H4 (cell line): ENCODE results near the gene ALX4. TPM values are rescaled to one million over a fixed set of nuclear protein-coding genes. Genes with fewer than 3 reads are reported as not detected.

ENCODE experiments used
- DNase-seq: peaks from one replicate; pipeline ENCODE4 v3.0.0-alpha.2; 2015; ENCODE audit warnings: low spot score
- total RNA-seq: library from RNA; depleted of rRNA; stranded (reverse); fragments of >200 nt; shearing (Covaris generic); gene quantifications from 2 replicates; pipeline ENCODE4 v1.2.3, GENCODE V29; 2014

ALX4 gene
- total RNA-seq, 1 experiment from 2014 or later: 2.9 TPM

- peak; percentile 81 for DNase-seq
Measured at GRCh38 chr11:44300844-44301563, 8.9 kb downstream of the ALX4 start.

GRCh38 chr11:44298862-44299261, 11.1 kb downstream of the ALX4 start:
- no peak for DNase-seq

- no peak for DNase-seq
Measured at GRCh38 chr11:44290208-44290607, 19.7 kb downstream of the ALX4 start.

GRCh38 chr11:44288133-44288526, 21.8 kb downstream of the ALX4 start:
- no peak for DNase-seq

GRCh38 chr11:44286911-44287310, 23.0 kb downstream of the ALX4 start:
- no peak for DNase-seq

- DNase-seq: peak; percentile 75
Measured at GRCh38 chr11:44286268-44286880, 23.6 kb downstream of the ALX4 start.

- no peak for DNase-seq
Measured at GRCh38 chr11:44285756-44286155, 24.2 kb downstream of the ALX4 start.

- DNase-seq: no peak
Measured at GRCh38 chr11:44282620-44283019, 27.3 kb downstream of the ALX4 start.

- no peak for DNase-seq
Measured at GRCh38 chr11:44281151-44281550, 28.8 kb downstream of the ALX4 start.

GRCh38 chr11:44280257-44280656, 29.7 kb downstream of the ALX4 start:
- DNase-seq: no peak

GRCh38 chr11:44279483-44279882, 30.5 kb downstream of the ALX4 start:
- no peak for DNase-seq

- DNase-seq: no peak
Measured at GRCh38 chr11:44277196-44278090, 32.5 kb downstream of the ALX4 start.

- DNase-seq: no peak
Measured at GRCh38 chr11:44275961-44276550, 33.9 kb downstream of the ALX4 start.

GRCh38 chr11:44275241-44275640, 34.7 kb downstream of the ALX4 start:
- DNase-seq: no peak

GRCh38 chr11:44274404-44274803, 35.5 kb downstream of the ALX4 start:
- no peak for DNase-seq

- DNase-seq: no peak
Measured at GRCh38 chr11:44271286-44271685, 38.7 kb downstream of the ALX4 start.

- no peak for DNase-seq
Measured at GRCh38 chr11:44270403-44271273, 39.3 kb downstream of the ALX4 start.

- no peak for DNase-seq
Measured at GRCh38 chr11:44269369-44270351, 40.3 kb downstream of the ALX4 start.

GRCh38 chr11:44268614-44269080, 41.3 kb downstream of the ALX4 start:
- no peak for DNase-seq
